Left lobe of liver (tissue), 2 donors: Measurements from ENCODE around the gene CCDC28B. TPM values are rescaled to one million over a fixed set of nuclear protein-coding genes. Genes with fewer than 3 reads are reported as not detected.
A peak's percentile ranks its signal among the peaks of the same experiment; 100 is the strongest.

Source experiments
- ATAC-seq: fragments of 200-7000 bp; cut with Tn5 transposase; one replicate; pipeline ENCODE4 v1.9.1; 2020; ENCODE audit warnings: mild to moderate bottlenecking, moderate library complexity
- DNase-seq: peaks from one replicate; pipeline ENCODE4 v3.0.0-alpha.2; 2020; ENCODE audit warnings: low spot score
- total RNA-seq: library from RNA; stranded (reverse); gene quantifications from one replicate; pipeline ENCODE4 v1.2.1, GENCODE V29; 2021
- donor health status: DM: no; HTN: no; CAD: no; lungs with moderate emphysema.
- donor health status: DM: no; HTN: yes; CAD: no.

Gene CCDC28B
- total RNA-seq, 1 donor from 2014 or later = 1.6 TPM

- ATAC-seq (no peak), DNase-seq (no peak)
These were observed 8.0 kb upstream of the CCDC28B start for GRCh38 chr1:32192220-32192948.

GRCh38 chr1:32194984-32195383, 5.4 kb upstream of the CCDC28B start:
- DNase-seq (no peak), ATAC-seq (no peak)

DNA sequence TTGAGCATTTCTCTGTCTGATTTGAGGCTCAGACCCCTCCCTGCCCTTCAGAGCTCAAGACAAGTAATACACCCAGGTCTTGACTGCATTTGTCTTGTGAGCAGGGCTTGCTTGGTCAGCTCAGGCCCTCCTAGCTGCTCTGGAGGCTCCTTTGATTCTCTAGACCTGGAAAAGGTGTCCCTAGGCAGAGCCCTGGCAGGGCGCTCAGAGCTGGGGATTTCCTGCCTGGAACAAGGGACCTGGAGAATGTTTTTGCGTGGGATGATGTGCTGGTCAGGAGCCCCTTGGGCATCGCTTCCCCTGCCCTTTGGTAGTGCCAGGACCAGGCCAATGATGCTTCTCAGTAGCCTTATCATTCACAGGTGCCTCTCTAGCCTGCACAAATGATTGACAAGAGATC, 4.9 kb upstream of the CCDC28B start:
- DNase-seq (no peak), ATAC-seq (no peak)

- DNase-seq = no peak
- ATAC-seq = no peak
These were observed 4.2 kb upstream of the CCDC28B start for GRCh38 chr1:32195972-32196823.

GRCh38 chr1:32197074-32197473, 3.3 kb upstream of the CCDC28B start:
- DNase-seq = no peak
- ATAC-seq = no peak

GRCh38 chr1:32197837-32198236, 2.6 kb upstream of the CCDC28B start:
- ATAC-seq (no peak), DNase-seq (no peak)

GRCh38 chr1:32198237-32199042, 2.0 kb upstream of the CCDC28B start:
- no peak for DNase-seq
- no peak for ATAC-seq

DNA sequence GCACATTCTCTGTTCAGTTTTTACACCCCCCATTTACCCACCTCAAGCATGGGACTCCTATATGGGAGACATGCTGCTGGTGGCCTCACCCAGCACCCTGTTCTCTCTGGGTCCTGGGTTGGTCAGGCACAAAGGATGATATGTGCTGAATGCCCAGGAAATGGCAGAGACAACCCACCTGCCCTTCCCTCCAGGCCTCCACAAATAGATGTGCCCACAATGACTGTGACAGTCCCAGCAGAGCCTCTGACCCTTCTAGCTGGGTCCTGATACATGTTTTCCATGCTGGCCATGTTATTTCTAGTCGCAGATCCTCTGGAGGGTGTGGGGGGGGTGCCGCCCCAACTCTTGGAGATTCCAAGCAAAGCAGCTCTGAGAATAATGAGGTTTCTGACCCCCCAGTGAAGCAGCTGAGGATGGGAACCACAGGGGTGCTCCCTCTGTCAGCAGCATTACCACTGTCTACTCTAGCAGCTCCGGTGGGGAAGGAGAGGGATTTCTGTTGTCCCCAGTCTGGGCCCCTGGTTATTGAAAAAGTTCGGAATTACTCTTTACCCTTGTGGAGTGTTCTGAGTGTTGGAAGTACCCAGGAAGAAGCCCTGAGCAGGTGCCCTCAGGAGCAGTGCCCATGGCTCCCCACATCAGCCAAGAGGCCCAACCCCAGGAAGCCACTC, 1.2 kb upstream of the CCDC28B start:
- DNase-seq (no peak), ATAC-seq (no peak)

- ATAC-seq = peak; percentile 85
- DNase-seq = peak; percentile 80
These were observed 700 bp upstream of the CCDC28B start for GRCh38 chr1:32199717-32200072.

- DNase-seq (no peak), ATAC-seq (no peak)
These were observed 838 bp downstream of the CCDC28B start for GRCh38 chr1:32201011-32201855.

DNA sequence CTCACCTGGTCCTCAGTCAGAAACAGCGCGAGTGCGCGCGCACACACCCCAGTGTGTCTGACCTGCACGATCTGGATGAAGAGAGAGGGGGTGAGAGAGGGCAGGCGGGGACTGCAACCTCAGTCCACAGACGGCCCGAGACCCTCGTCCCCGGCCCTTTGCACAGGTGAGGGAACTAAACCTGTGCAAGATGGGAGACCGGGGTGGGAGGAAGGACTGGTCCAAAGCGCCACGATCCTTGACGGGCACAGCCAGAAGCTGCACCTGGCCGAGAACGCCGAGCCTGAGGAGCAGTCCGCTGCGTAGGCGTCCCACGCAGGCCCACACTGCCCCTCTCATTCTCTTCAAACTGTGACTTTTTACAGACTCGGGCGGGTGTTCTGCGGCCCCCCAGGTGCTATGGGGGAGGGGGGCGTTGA, 4.6 kb downstream of the CCDC28B start:
- DNase-seq = no peak
- ATAC-seq = peak; percentile 26

DNA sequence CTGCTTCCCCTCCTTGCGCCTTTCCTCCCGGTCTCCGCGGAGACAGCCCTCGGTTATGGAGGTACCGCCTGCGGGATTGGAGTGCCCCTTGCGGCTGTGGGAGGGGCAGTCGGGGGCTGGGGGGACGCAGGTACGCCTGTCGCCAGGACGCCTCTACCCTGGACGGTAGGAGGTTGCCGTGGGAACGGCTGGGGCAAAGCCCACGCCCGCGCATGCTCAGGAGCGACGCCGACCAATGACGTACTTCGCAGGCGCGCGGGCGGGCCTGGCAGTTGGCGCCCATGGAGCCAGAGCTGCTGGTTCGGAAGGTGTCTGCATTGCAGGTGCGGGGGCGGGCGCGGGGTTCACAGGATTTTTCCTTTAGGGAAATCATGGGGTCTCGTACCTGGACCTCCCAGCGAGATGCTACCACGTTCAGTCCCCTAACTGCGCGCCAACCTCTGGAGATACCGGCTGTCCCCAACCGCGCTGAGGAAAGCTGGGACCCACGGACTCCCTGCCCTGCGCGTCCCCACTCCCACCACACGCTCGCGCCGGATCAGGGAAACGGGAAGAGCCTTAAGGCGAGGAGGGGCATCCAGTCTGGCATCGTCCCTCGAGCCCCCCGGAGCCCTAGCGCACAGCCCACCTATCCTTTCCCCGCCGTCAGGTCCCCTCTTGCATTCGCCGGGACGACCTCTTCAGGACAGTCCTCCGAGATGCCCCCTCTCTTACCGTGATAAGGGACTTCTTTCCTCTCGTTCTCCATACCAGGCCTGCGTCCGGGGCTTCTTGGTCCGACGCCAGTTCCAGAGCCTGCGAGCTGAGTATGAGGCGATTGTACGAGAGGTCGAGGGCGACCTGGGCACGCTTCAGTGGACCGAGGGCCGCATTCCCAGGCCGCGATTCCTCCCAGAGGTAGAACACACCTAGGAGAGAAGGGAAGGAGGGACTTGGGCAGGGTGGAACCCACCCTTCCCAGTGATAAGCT, 5.3 kb downstream of the CCDC28B start, which contains the start of gene IQCC:
Gene IQCC, plus strand, starts transcription at position 271 of the 970 bp plus-strand sequence. Its CDS starts 11 bp downstream, at position 282.
- DNase-seq (peak; percentile 91), ATAC-seq (peak; percentile 91)

DNA sequence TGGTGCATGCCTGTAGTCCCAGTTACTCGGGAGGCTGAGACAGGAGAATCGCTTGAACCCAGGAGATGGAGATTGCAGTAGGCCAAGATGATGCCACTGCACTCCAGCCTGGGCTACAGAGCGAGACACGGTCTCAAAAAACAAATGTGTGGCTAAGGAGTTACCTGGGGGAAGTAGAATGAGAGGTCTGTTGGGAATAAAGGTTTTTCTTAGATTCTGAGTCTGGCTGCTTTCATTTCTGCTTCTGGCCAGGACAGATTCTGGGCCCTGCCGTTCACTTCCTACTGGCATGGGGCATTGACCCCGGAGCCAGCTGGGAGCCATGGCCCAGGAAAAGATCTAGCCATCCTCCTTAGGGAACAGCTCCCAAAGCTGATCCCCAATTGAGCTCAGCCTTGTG, 8.1 kb downstream of the CCDC28B start:
- ATAC-seq (no peak), DNase-seq (no peak)

DNA sequence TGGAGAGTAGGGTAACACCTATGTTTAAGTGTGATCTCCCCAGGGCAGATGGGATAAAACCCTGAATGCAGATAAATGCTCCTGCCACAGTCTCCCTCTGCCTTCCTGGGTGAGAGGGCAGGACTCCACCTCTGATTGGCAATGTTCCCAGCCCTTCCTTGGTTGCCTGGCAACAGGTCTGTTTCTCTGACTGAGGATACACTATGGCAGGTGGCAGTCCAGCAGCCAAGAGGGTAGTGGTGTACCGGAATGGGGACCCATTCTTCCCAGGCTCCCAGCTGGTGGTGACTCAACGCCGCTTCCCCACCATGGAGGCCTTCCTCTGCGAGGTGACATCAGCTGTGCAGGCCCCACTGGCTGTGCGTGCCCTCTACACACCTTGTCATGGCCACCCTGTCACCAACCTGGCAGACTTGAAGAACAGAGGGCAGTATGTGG, 8.5 kb downstream of the CCDC28B start, which contains the start of gene DCDC2B:
Gene DCDC2B, plus strand, starts transcription at position 199 of the 438 bp plus-strand sequence. Its CDS starts 5 bp downstream, at position 204.
- ATAC-seq = no peak
- no peak for DNase-seq

DNA sequence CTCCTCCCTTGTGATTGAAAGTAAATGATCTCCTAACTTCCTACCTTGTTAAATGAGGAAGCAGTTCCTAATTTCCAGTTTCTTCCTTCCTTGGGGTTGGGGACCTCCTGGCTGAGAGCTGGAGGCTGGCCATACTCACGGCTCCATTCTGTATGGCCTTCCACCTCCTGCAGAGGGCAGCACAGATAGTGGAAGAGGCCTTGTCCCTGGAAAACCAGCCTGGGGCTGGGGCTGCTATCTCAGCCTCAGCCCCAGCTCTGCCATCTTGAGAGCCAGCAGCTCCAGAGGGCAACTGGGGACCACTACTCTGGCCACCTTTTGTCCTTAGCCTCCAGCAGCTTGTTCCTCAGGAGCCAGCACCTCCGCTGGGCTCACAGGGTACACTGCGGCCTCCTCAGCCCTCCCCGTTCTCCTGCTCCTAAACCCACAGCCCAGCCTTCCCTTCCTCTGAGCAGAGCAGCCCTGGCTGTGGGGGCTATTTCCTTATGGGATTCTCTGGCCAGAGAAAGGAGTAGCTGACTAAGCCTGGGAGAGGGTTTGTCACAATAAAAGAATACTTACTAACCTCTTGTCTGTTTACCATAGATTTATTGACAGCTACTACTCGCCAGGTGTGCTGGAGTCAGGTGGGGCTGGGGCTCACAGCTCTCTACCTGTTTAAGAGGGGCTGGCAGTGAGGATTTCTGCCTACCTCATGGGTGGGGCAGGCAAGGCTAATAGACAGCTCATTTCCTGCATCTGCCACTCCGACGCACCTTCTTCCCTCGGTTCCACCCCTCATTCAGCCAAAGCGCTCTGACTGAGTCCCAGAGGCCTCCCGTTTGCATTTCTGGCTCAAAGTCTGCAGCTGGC, 15.5 kb downstream of the CCDC28B start:
- peak; percentile 59 for DNase-seq
- ATAC-seq = peak; percentile 96

DNA sequence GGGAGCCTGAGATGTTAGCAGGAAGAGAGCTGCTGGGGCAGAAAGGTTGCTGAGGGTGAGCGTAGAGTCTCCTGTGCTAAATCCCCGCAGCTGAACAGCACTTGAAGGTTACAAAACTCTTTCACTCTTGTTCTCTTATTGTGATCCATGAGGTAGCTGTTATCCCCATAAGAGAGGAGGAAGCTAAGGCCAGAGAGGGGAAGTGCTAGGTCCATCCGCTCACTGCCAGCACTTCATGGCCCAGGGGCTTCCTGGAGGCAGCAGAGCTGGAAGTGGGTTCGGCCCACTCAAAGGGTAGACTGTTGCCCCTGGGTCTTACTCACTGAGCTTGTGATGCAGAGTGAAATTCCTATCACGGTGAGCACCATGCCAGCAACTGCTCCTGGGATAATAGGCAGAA, 16.2 kb downstream of the CCDC28B start:
- ATAC-seq (no peak), DNase-seq (no peak)

DNA sequence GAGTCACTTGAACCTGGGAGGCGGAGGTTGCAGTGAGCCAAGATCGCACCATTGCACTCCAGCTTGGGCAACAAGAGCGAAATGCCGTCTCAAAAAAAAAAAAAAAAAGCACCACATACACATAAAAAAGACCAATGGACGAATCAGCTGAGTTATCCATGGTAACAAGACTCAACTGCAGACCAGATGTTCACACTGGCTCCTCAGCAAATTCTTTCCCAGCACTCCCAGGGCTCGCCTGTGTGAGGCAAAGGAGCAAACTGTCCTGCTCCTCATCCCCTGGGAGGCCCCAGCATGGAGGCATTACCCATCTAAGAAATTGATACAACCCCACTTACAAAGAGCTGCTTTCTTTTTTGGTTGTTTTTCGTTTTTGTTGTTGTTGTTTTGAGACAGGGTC, 18.6 kb downstream of the CCDC28B start:
- ATAC-seq = no peak
- DNase-seq = no peak
